Measurements from ENCODE around the gene SNIP1.
"Not testable (repeated sequence)": the region's sequence is repeated elsewhere in the genome, so short reads cannot be mapped to it uniquely, and the experiment has no call there.

Gene SNIP1

GRCh38 chr1:37509181-37509580 lies 44.9 kb downstream of the SNIP1 start:
- no peak for DNase-seq

- DNase-seq, result no peak
Measured at GRCh38 chr1:37506740-37507139, 47.4 kb downstream of the SNIP1 start.

GRCh38 chr1:37502791-37503190 lies 51.3 kb downstream of the SNIP1 start:
- not testable (repeated sequence) for DNase-seq

- DNase-seq, result no peak
Measured at GRCh38 chr1:37502104-37502503, 52.0 kb downstream of the SNIP1 start.

DNA sequence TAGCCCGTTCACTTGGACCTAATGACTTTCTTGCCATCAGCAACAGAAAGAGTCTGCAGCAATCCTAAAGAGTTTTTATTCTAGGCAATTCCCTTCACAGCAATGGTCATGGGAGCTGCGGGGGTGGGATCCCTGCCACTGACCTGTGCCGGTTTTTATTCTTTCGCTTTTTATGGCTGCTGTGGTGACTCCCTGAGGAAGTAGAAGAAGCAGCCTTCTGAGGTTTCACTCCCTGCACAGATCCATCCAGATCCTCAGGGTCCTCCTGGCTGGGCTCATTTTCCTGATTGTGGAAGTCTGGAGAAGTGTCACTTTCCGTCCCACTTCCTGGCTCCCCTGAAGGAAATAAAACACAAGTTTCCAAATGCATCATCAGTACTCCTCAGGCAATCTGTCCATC lies 52.4 kb downstream of the SNIP1 start:
- DNase-seq, result no peak

DNA sequence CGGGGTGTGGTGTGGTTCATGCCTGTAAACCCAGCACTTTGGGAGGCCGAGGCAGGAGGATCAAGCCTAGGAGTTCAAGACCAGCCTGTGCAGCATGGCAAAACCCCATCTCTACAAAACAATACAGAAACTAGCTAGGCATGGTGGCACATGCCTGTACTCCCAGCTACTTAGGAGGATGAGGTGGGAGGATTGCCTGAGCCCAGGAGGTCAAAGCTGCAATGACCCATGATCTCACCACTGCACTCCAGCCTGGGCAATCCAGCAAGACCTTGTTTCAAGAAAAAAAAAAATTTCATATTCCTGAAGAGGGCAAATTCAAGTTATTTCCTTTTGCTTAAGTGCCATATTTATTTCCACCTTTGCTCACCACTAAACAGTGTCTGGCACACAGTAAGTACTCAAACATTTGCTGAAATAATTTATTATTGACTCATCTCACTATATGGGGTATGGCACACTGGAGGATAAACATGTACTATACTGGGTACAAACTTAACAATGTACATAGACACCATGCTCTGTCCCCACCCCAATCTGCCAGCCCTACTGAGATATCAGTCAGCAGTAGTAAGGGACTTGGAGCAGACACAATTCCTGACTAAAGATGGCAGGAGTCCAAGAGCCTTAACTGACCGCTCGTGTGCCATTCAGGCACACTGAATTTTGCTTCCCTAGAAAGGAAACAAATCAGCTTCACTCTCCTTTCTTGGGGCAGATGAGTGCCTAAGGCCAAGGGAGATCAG lies 55.0 kb downstream of the SNIP1 start:
- no peak for DNase-seq

DNA sequence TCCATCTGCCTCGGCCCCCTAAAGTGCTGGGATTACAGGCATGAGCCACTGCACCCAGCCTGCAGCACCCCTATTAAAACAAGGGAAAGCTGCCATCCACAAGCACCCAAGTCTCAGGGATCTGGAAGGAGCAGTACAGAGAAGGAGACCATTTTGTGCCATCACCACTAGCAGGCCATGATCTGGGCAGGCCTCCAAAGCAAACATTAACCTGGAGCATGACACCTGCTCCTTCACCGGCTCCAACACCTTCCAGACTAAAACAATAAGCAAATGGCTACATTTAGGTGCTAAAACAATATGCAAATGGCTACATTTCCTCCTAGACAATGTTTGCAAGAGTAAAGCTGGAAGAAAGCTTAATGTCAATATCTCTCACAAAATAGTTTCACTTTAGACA lies 56.3 kb downstream of the SNIP1 start:
- no peak for DNase-seq

DNA sequence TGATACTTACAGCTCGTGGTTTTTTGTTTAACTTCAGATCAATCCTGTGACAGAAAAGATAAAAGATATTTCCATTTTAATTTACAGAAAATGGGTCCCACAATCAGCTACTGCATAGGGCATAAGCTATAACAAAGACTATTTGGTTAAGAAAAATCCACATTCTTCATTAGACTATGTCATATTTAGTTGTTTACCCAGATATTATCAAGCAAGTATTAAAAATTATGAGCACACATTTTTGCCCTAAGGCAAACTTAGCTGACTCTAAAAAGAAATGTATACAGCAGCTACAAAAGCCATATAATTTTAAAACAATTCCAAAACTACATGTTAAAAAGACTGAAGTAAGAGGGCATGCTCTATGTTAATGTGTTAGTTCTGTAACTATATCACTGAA lies 58.2 kb downstream of the SNIP1 start:
- DNase-seq, result no peak

DNA sequence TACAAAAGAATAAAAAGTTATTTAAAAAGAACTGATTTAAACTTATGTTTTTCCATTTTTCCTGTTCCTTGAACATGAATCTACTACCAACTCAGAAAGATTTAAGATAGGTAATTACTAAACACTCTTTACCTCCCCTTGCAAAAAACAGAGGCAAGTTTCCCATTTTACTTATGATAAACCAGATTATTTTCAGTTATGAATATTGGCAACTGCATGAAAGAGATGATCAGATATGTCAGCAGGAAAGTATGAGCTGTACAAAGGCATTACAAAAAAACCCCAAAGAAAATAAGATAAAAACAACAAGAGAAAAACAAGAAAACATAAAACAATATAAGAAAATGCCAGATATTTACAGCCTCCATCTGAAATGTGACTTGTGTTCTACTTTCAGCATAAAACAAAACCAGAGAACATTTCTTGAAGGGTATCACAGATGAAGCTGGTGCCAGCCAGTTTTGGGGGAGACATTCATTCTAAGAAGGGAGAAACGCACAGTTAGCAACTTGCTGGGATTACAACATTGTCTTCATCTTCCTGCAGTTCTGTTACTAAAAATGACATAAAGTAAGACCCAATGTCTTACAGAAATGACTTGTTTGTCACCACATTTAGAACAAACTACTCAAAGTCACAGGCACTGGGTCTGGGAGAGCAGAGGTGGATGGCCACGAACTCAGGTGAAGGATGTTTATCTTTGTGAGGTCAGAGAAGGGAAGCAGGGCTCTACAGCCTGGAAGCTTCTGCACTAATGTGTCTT lies 60.6 kb downstream of the SNIP1 start:
- no peak for DNase-seq

- DNase-seq, result no peak
Measured at GRCh38 chr1:37487619-37487984, 66.5 kb downstream of the SNIP1 start.

GRCh38 chr1:37486680-37487618 lies 67.1 kb downstream of the SNIP1 start:
- DNase-seq, result peak; percentile 88

DNA sequence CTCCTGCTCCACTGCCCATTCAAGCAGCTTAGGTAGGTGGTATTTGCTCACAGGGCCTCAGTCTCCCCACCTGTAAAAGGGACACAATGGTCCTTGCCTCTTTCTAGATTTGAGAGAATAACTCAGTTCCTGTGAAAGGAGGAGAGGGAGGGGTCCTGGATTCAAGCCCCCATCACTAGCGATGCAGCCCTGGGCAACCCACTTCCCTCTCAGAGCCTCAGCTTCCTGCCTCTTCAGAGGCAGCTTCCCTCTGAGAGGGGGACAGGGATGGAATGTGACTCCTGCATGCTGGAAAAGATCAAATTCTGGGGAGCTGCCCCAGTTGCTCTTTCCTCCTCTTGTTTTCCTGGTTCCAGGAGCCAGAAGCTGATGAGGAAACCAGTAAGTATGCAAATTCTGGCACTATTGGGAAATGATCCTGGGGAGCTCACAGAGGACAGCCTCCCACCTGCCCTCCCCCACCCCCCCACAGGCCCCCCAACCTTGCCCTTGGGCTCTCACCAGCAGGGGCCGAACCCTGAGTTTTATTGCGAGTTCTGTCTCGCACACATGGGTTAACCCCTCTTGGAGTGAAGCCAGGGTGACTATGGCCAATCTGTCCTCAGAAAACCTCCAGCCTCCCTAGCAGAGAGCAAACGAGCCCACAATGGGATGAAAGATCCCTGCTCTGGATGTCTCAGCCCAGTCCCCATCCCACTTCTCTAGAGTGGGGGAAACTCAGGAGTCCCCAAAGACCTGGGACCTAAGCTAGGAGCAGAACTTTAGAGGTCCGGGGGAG lies 68.0 kb downstream of the SNIP1 start:
- no peak for DNase-seq

Data from activated CD4-positive, CD25-positive, alpha-beta regulatory T cell treated with anti-CD3 and anti-CD28 coated beads, Interleukin-2, amount 50 U/mL, for 72 hours (primary cell).